ENCODE measurements around the gene LPP.
A peak's percentile ranks its signal among the peaks of the same experiment; 100 is the strongest.

The LPP gene

GRCh38 chr3:188689101-188689574, 535.2 kb downstream of the LPP start:
- peak; percentile 48 to 78 (median 64) for DNase-seq

GRCh38 chr3:188690064-188690463, 536.1 kb downstream of the LPP start:
- no peak for DNase-seq

DNA sequence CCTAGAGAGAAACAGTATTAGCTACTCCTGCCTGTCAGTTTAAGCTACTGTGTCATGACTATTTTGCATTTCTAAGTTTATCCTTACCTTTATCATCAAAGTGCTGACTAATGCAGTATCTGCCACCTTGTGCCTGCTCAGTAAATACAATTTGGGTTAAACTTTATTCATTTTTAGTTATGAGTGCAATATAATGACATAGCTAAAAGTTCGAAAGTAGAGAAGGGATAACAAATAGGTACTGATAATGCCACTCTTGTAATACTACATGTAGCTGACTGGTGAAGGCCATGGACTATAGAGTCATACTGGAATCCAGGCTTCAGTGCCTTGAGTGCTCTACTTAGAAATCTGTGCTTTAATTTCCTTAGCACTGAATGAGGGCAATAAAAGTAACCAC, 537.0 kb downstream of the LPP start:
- no peak for DNase-seq

- DNase-seq: no peak
Measured at GRCh38 chr3:188691665-188692064, 537.7 kb downstream of the LPP start.

GRCh38 chr3:188692700-188693099, 538.7 kb downstream of the LPP start:
- no peak for DNase-seq

DNA sequence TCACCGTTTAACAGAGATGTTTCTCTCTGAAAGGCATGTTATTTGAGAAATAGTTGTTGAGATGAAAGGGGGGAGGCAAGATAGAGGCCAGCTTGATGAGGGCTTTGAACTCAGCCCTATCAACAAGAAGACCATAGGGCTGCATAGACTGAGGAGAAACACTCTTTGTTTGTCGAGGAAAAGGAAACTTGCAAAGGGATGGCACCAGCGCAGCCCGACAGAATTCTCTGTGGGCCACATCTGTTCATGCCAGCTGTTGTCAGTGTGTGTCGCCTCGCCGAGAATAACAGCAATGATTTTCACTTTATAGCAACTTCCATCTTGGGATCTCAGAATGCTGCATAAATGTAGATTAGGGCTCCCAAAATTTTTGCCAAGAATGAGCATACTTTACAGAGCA, 539.5 kb downstream of the LPP start:
- DNase-seq: no peak

- peak in 3 of 4 experiments; percentile 19 to 45 (median 26) for DNase-seq
Measured at GRCh38 chr3:188695241-188695640, 541.3 kb downstream of the LPP start.

DNA sequence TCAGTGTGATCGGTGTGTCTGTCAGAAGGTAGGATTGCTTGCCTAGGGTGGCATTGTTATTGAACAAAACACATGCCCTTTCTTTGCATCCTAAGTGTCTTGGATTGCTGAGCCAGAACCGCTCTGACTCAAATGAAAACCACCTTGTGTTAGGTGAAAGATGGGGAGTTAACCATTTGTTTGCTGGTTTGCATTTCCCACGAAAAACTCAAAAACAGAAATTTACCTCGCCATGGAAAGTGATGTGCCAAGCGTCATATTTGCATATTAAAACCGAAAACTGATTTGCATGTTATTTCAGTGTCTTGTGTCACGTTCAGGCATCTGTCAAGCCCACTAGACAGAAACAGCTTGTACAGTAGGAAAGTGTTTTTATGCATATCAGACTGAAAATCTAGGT, 543.2 kb downstream of the LPP start:
- DNase-seq: no peak

DNA sequence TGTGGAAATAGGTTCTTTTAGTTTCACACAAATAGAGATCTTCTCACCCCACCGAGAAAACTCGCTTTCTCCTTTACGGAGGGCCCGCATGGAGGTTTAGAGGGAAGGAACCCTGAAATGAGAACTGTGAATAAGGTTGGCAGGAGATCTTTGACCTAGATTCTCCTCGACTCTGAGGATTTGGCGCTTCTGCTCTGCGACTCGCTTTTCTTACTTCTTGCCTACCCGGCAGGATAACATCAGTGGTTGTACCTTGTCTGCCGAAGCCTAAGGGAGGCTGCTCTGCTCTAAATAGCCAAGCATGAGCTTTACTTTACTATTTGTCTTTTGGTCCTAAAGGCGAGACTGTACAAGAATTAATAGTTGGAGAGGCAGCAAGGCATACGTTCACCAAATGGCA, 544.5 kb downstream of the LPP start:
- no peak for DNase-seq

- DNase-seq: no peak
Measured at GRCh38 chr3:188700501-188700900, 546.5 kb downstream of the LPP start.

- DNase-seq: no peak
Measured at GRCh38 chr3:188700918-188701317, 547.0 kb downstream of the LPP start.

DNA sequence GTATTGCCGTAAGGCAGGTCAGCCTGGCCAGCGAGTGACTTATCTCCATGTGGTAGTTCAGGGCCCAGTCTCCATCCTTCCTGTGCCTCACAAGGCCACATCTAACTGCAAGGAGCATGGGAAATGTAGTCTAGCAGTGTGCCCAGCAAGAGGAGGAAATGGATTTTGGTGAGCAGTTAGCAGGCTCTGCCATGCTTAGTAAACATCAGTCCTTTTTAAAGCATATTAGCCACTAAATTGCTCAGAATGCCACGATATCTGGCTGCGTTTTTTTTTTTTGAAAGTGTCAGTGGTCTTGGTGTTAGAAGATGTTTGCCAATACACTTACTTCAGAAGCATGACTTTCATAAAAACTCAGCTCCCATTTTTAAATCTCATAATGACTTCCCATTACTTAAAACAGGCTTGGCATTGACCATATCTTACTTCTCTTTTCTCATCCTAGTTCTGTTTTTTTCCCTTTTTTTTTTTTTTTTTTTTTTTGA, 547.6 kb downstream of the LPP start:
- DNase-seq: peak; percentile 75 to 89 (median 84)

DNA sequence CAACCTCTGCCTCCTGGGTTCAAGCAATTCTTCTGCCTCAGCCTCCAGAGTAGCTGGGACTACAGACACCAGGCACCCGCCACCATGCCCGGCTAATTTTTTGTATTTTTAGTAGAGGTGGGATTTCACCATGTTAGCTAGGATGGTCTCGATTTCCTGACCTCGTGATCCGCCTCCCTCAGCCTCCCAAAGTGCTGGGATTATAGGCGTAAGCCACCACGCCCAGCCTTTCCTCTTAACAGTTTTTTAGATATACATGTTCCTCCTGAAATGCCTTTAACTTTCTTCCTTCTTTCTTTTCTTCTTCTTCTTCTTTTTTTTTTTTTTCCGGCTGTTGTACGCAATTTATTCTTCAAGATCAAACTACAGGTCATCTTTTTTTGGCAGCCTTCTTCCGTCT, 548.1 kb downstream of the LPP start:
- peak in 2 of 4 experiments; percentile 32 to 54 for DNase-seq

DNA sequence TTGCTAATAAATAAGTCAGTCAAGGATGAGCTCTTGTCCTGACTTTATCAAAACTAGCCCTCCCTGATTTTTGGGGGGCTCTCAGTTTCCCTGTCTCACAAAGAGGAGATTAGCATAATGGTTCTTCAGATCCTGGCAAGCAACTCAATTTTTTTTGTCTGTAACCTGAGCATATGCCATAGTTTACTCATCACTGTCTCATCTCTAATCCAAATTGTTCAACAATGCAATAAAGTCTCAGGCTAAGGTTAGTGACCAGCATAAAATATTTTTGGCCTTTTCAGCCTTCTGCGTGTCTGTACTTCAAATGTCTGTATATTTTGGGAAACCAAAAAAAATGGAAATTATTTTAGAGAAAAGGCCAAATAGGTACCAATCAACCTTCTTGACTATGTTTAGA, 552.2 kb downstream of the LPP start:
- no peak for DNase-seq

GRCh38 chr3:188706599-188706998, 552.6 kb downstream of the LPP start:
- DNase-seq: no peak

- DNase-seq: peak; percentile 49 to 77 (median 65)
Measured at GRCh38 chr3:188707381-188708288, 553.7 kb downstream of the LPP start.

DNA sequence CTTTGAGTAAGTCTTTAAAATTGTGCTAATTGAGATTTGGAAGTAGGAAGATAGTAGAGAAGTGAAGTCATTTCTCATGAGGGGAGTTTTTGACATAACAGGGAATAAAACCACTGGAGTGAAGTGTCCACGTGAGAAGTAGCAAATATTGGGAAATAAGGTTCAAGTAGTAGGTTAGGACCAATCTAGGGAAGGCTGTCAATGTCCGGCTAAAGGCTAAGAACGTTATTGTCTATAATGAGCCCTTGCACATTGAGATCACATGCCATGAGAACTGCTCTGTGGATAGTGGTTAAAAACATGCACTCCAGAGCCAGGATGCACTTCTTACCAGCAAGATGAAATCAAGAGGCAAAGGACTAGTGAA, 557.9 kb downstream of the LPP start:
- DNase-seq: peak in 3 of 4 experiments; percentile 27 to 63 (median 59)

- DNase-seq: peak; percentile 67 to 89 (median 82)
Measured at GRCh38 chr3:188712248-188712924, 558.4 kb downstream of the LPP start.

GRCh38 chr3:188712991-188713390, 559.0 kb downstream of the LPP start:
- DNase-seq: peak in 3 of 4 experiments; percentile 23 to 53 (median 44)

DNA sequence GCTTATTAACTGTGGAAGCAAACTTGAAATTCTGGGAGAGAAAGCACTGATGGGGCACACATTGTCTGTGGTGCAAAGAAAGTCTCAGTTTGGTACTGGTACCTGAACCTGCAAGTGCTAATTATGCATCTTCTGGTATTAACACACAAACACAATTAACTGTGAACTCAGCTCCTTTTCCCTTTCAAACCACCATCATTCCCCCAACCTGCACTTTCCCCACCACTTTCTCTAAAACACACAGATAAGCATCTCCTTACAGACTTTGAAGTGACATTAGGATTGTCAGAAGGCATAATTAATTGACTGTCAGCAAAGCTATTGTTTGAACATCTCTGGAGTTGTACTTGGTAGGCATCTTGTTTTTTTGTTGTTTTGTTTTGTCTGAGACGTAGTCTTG, 565.6 kb downstream of the LPP start:
- DNase-seq: no peak

DNA sequence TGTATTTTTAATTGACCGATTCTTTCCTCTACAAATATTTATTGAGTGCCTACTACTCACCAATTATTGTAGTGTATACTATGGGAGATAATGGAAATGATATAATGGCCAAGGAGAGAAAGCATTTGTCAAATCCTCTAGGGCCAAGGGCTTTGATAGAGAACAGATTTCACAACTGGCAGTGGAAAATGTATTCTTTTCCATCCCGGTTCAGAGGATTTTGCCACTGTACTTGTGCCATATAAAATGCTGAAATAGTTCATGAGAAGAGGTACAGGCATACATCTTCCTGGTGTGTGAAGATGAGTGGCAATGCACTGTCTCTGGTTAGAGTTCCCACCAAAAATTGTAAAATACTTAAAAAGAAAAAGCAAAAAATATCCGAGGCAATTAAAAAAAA, 566.3 kb downstream of the LPP start:
- DNase-seq: no peak

GRCh38 chr3:188720636-188721035, 566.7 kb downstream of the LPP start:
- peak in 3 of 4 experiments; percentile 17 to 57 (median 47) for DNase-seq

DNA sequence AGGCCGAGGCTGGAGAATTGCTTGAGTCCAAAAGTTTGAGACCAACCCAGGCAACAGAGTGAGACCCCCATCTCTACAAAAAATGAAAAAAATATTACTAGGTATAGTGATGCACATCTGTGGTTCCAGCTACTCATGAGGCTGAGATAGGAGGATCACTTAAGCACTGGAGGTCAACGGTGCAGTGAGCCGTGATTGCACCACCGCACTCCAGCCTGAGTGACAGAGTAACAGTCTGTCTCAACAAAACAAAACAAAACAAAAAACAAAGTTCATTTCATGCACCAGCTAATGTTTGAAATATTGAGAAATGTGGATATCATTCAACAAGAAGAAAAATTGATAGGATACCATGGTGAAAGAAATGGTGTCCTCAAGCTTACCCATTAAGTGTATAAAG, 567.4 kb downstream of the LPP start:
- DNase-seq: no peak

GRCh38 chr3:188721990-188722389, 568.0 kb downstream of the LPP start:
- no peak for DNase-seq

Data from suppressor macrophage (primary cell).